ENCODE data around the gene SPRN. TPM values are rescaled to one million over a fixed set of nuclear protein-coding genes. Genes with fewer than 3 reads are reported as not detected.

The SPRN gene
- total RNA-seq, 1 experiment from 2014 or later, result not detected

DNA sequence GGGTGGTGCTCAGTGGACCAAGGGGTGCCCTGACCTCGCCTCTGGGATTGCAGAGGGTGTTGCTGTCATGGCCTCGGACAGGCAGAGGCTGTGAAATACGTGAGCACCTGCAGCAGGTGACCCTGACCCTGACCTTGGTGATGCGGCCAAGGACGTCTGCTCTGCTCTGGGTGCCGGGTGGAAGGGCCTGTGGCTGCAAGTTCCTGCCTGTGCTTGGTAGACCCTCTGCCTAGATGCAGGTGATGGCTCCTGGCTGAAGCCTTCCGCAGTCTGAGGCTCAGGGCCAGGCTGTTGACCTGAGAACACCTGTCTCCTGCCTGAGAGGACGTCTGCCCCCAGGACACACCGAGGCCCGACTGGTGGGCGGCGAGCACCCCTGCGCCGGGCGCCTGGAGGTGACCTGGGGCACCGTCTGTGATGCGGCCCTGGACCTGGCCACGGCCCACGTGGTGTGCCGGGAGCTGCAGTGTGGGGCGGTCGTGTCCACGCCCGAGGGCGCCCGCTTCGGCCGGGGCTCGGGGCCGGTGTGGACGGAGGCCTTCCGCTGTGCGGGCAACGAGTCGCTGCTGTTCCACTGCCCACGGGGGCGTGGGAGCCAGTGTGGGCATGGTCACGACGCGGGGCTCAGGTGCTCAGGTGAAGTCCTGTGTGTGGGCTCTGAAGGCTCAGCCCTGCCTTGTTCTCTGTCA is 33.7 kb upstream of the SPRN start:
- no peak for DNase-seq (ENCODE audit: low read depth)
- in situ Hi-C loops (cut with HindIII; ENCODE audit: low pct_unique_long_range_greater_than_20kb, low sequenced_read_pairs), result no loop called here

DNA sequence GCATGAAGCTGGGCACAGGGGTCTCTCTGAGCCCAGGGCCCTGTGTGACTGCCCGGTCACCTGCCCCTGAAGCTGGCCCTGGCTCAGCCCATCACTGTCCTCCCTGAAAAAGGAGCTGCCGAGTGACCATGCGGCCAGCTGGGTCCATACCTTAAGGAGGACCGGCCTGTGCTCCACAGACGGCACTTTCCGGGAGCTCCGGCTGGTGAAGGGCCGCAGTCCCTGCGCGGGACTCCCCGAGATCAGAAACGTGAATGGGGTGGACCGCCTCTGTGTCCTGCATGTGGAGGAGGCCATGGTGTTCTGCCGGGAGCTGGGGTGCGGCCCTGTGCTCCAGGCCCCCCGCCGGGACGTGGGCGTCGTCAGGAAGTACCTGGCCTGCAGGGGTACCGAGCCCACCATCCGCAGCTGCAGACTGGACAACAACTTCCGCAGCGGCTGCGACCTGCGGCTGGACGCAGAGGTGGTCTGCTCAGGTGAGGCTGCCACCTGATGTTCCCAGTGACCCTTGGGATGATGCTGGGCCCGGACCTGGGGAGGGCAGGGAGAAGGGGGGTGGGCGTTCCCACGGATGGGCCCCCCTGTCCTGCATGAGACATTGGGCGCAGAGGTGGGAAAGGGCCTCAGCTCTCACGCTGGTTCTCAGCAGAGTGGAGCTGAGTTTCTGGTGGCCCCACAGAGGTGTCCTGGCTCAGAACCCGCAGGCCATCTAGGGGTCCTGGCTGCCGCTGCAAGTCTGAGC is 32.8 kb upstream of the SPRN start:
- DNase-seq (ENCODE audit: low read depth), result no peak
- in situ Hi-C loops (cut with HindIII; ENCODE audit: low pct_unique_long_range_greater_than_20kb, low sequenced_read_pairs), result no loop called here

DNA sequence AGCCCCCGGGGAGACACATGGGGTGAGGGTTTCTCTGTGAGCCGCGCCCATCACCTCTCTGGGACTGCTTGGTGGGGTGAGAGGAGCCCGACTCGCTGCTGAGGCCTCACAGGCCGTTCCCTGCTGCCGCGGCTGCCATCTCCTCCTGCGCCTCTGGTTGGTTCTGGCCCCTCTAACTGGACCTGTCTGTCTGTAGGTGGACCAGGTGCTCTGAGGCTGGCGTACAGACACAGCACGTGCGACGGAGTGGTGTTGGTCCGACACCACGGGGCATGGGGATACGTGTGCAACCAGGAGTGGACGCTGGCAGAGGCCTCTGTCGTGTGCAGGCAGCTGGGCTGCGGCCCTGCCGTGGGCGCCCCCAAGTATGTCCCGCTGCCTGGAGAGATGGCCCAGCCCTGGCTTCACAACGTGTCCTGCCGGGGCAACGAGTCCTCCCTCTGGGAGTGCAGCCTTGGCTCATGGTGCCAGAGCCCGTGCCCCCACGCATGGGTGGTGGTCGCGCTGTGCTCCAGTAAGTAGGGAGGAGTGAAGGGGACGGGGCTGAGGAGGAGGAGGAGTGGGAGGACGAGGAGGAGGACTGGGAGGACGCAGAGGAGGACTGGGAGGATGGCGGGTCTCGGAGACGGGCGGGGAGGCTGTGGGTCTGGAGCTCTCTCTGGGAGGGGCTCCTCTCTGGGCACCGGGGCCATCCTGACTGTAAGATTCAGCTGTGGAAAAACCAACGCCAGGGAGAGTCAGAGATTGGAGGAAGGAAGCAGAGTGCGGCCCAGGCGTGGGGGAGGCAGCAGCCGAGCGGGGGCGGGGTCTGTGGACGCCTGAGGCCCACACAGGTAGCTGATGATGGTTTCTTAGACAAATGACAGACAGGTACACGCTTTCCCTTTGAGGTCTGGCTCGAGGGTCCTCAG is 31.9 kb upstream of the SPRN start:
- DNase-seq (ENCODE audit: low read depth), result no peak
- in situ Hi-C loops (cut with HindIII; ENCODE audit: low pct_unique_long_range_greater_than_20kb, low sequenced_read_pairs), result no loop called here

DNA sequence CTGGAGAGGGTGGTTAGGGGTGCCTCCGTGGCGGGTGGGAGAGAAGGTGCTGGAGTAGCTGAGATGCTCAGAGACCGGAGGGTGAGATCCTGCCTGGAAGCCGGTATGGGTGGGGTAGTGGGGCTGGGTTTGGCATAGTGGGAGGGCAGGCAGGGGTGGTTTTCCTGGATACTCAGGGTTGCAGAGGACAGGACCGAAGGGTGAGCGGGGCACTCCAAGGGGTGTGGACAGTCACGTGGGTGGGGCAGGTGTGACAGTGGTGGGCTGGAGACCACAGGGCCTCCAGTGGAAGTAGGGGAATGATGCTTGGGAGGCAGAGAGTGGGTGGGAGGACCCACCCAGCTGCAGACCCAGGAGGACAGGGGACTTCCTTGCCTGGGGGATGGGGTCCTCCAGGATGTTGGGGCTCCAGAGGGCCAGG is 31.2 kb upstream of the SPRN start:
- in situ Hi-C loops (cut with HindIII; ENCODE audit: low pct_unique_long_range_greater_than_20kb, low sequenced_read_pairs), result no loop called here
- no peak for DNase-seq (ENCODE audit: low read depth)

DNA sequence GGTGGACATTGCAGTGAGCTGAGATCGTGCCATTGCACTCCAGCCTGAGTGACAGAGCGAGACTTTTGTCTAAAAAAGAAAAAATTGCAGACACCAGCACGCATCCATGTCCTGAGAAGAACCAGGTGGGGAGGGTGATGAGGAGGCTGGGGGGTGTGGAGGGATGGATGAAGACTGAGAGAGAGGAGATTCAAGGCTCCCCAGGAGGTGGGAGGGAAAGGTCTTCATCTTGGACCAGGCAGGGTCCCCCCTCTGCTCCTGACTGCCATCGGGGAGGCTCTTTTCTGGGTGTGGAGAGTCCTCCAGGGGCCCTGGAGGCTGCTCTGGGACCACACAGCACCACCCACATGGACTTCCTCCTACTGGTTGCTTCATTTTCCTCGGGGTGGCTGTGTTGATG is 30.8 kb upstream of the SPRN start:
- DNase-seq (ENCODE audit: low read depth), result no peak
- in situ Hi-C loops (cut with HindIII; ENCODE audit: low pct_unique_long_range_greater_than_20kb, low sequenced_read_pairs), result no loop called here

DNA sequence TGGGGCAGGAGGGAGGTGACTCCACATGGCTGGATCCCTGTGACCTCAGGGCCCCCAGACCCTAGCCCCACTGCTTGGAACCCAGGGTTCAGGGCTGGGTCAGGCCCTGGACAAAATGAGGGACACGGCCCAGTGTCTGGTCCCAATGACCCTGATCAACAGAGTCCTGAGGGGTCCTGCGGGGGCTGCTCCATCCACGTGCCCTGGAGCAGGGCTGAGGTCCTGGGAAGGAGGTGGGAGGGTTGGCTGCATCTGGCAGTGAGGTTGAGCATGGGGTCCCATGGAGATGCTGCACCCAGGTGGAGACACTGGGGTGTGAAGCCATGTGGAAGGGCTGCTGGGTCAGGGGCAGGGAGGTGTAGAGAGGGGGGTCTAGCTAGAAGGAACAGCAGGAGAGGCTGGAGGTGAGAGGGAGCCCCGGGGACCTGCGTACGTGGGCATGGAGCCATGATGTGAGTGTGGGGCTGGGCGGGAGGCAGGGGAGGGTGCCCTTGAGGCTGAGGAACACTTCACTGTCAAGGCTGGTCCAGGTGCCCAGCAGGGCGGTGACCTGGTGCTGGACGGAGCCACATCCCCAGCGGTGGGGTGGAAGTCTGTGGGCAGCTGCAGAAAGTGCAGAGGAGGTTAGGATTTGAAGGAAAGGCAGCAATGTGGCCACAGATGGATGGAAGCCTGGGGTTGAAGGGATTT is 29.9 kb upstream of the SPRN start:
- no peak for DNase-seq (ENCODE audit: low read depth)
- in situ Hi-C loops (cut with HindIII; ENCODE audit: low pct_unique_long_range_greater_than_20kb, low sequenced_read_pairs), result no loop called here

DNA sequence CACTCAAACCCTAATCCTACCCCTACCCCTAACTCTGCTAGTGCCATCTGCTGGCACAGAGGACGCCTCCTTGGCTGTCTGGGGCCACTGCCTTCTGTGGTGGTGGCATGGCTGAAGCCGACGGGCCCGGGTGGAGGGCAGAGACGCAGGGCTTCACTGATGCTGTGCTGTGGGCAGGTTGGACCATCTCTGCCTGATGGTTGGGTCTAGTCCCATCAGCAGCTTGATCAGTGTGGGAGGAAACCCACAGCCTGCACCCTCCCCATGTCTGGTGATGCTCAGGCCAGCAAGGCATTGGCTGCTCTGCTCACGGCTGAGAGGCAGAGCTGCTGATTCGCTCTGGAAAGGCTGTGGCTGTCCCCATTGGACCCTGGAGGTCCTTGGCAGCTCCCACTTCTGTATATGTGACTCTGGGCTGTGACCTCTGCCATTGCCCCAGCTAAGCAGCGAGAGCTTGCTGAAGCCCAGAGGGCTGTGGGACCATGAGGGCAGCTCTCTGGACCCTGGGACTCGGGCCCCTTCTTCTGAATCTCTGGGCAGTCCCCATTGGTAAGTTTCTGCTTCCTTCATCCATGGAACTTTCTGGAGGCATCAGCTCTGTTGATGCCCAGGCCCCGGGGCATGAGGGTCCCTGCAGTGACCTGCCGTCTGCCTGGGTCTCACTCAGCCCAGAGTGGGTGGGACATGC is 29.2 kb upstream of the SPRN start, which contains the start of gene SCART1:
SCART1 (plus strand) TSS at position 430 of the 688 bp plus-strand sequence; CDS start at position 483, 53 bp downstream.
- in situ Hi-C loops (cut with HindIII; ENCODE audit: low pct_unique_long_range_greater_than_20kb, low sequenced_read_pairs), result no loop called here

DNA sequence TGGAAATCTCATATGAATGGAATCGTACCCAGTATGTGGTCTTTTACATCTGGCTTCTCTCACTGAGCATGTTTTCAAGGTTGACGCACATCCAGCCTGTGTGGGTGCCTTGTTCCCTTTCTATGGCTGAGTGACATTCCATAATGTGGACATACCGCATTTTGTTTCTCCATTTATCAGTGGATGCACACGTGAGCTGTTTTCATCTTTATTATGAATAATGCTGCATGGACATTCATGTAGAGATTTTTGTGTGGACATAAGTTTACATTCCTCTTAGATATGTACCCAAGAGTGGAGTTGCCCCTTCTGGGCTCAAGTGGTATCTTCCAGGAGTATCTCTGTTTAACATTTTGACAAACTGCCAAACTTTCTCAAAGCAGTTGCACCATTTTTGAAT is 28.0 kb upstream of the SPRN start:
- no peak for DNase-seq (ENCODE audit: low read depth)
- in situ Hi-C loops (cut with HindIII; ENCODE audit: low pct_unique_long_range_greater_than_20kb, low sequenced_read_pairs), result no loop called here

More for the DNA sequence above, 29.2 kb upstream of the SPRN start, which contains the start of gene SCART1:
- no peak for DNase-seq (ENCODE audit: low read depth)

DNA sequence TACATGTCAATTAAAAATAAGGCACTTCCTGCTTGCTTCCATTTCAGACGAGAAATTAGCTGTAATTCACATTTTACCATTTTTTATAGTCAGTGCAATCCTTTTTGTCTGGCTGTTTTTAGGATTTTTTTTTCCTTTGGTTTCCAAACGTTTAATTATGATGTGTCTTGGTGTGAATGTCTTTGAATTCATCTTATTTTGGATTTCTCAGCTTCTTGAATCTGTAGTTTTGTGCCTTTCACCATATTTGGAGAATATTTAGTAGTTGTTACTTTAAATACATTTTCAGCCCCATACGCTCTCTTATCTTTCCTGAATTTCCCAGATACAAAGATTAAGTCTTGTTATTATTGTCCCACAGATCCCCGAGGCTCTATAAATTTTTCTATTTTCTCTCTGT is 26.9 kb upstream of the SPRN start:
- DNase-seq (ENCODE audit: low read depth), result no peak
- in situ Hi-C loops (cut with HindIII; ENCODE audit: low pct_unique_long_range_greater_than_20kb, low sequenced_read_pairs), result no loop called here

DNA sequence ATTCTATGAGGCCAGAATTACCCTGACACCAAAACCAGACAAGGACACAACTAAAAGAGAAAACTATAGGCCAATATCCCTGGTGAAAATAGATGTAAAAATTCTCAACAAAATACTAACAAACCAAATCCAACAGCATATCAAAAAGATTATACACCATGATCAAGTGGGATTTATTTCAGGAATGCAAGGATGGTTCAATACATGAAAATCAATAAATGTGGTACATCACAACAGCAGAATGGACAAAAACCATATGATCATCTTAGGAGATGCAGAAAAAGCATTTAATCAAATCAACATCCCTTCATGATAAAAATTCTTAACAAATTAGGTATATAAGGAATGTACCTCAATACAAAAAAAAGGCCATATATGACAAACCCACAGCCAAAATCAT is 23.7 kb upstream of the SPRN start:
- DNase-seq (ENCODE audit: low read depth), result no peak
- in situ Hi-C loops (cut with HindIII; ENCODE audit: low pct_unique_long_range_greater_than_20kb, low sequenced_read_pairs), result no loop called here

DNA sequence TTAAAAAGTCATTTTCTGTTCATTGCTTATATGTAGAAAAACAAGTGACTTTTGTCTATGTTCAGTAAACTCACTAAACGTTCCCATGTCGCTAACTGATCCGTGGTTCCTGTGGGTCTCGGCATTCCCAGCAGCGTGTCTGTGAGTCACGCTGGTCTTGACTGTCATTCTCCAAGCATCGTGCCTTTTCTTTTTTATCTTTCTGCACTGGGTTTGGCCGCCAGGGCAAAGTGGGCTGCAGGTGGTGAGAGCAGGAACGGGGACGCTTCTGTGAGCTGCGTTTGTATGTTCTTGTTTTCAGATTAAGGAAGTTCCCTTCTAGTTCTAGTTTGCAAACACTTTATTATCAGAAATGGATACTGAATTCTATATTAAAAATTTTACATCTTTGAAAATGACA is 22.6 kb upstream of the SPRN start:
- in situ Hi-C loops (cut with HindIII; ENCODE audit: low pct_unique_long_range_greater_than_20kb, low sequenced_read_pairs), result no loop called here
- no peak for DNase-seq (ENCODE audit: low read depth)

DNA sequence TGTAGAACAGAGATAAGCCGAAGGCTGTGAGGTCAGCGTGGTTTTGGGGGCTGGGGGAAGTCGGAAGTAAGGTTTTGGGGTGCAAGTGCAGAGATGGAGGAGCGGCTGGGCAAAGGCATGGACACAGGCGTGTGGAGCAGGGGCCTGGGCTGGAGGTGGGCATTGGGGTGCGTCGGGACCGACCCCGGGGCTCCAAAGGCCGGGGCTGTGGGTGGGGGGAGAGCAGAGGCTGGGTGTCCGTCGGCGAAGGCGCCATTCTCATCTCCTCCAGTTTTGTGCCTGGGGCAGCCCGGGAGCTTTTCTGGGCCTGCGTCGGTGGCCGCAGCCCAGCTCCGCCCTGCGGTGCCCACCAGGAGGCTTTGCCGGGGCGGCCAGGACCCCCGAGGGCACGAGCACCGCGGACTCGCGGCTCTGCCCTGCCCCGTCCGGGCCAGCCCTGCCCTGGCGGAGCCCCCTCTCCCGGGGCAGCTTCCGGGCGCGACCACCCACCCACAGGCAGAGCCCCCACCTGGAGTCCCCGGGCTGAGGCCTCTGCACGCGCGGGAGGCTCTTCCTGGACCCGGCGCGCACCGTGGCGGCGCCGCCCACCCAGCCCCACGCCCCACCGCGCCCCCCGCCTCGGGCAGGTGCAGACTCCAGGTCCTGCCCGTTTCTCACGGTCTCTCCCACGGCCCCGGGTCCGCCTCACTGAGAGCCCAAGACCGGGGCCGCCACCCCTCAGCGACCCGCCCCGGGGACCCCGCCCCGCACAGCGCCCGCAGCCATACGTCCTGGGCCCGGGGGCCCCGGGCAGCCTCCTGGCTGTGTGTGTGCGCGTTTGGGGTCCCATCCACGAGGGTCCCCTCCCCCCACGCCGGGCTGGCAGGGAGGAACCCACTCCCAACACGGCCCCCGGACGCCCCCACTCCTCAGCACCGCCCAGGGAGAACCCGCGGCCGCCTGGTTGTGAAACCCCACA is 21.6 kb upstream of the SPRN start:
- in situ Hi-C loops (cut with HindIII; ENCODE audit: low pct_unique_long_range_greater_than_20kb, low sequenced_read_pairs), result no loop called here
- no peak for DNase-seq (ENCODE audit: low read depth)

DNA sequence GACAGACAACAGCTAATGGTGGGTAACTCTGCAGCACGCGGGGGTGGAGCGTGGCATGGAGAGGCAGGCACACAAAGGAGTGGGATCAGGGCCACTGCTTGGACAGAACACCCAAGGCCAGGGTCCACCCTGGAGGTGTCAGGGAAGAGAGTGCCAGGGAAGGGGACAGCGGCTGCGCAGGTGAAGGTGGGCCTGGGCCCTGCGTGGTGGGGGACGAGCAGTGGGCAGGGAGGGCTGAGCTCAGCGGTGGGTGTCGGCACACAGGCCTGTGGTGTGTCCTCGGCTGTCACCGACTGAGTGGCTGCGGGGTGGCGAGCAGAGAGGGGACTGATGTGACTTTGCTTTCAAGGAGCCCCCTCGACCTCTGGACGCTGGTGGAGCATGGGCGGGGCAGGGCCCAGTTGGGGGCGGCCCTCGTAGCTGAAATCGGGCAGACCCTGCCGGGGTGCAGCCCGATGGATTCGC is 20.9 kb upstream of the SPRN start:
- DNase-seq (ENCODE audit: low read depth), result no peak
- in situ Hi-C loops (cut with HindIII; ENCODE audit: low pct_unique_long_range_greater_than_20kb, low sequenced_read_pairs), result no loop called here

DNA sequence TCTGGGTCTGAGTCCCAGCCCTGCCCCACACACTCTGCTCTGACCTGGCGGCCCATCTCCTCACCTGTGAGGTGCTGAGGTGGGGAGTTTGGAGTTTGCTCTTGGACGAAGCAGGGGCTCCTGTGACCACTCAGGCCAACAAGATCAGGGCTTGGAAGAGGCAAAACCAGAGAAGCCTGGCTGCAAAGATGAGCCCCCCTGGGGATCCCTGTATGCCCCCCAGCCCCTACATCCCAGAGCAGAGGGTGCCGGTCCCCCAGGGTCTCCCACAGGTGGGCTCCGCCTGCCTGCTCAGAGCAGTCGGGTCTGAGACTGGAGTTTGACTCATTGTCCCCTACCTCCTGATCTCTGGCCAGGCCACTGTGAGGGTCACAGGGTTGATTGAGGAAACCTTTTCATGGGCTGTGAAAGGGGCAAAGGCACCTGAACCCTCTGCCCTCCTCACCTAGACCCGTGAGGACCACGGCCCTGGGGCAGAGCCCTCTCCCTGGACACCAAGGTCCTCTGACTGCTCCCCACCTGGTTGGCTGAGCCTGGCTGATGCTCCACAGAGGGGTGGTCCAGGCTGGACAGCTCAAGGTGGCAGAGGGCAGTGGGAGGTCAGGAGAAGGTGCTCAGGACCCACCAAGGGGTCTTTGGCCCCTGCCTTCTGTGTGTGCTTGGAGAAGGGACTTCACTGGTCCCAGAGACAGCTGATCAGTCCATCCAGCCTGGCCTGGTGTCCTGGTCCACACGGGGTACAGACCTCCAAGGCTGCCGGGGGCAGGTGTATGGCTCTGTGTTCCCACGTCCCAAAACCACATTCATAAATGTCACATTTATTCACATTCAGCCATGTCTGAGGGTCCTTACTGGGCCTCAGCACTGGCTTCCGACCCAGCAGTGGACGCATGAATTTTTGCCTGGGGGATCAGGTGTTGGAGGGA is 20.2 kb upstream of the SPRN start:
- in situ Hi-C loops (cut with HindIII; ENCODE audit: low pct_unique_long_range_greater_than_20kb, low sequenced_read_pairs), result no loop called here
- no peak for DNase-seq (ENCODE audit: low read depth)

DNA sequence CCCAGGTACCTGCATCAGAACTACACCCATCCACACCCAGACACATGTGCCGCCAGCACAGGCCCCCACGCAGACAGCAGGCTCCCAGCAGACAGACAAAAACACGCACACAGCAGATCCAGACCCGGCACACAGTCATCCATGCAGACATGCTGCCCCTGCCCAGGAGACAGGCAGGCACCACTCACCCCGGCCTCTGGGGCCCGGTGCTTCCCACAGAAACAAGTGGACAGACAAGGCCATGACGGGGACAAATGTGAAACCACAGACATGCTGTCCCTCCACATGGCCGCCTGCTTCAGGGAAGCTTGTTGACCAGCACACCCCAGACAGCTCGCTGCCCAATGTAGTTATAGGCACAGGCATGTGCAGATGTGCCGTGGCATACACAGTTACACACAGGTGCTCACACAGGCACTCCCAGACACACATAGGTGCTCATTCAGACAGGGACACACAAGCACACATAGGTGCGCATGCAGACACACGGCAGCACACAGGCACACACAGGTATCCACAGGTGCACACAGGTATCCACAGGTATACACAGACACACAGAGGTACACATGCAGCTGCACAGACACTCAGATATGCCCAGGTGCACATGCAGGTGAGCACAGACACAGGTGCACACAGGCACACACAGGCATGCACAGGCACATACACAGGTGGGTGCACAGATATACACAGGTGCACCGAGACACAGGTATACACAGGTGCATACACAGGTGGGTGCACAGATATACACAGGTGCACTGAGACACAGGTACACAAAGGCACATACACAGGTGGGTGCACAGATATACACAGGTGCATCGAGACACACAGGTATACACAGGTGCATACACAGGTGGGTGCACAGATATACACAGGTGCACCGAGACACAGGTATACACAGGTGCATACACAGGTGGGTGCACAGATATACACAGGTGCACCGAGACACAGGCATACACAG is 18.8 kb upstream of the SPRN start:
- DNase-seq (ENCODE audit: low read depth), result no peak
- in situ Hi-C loops (cut with HindIII; ENCODE audit: low pct_unique_long_range_greater_than_20kb, low sequenced_read_pairs), result no loop called here

All from Caki2 (cell line).